Tibial nerve (tissue), 4 donors: Measurements from ENCODE around the gene RUSF1.

Experiments
- CTCF ChIP-seq, 5 experiments: fragments of 200-600 bp in 3 of 5; fragments of 450-650 bp in 2 of 5; sonication (generic) in 3 of 5; IDR thresholded peaks; one replicate each; pipeline ENCODE4 v1.5.1; 2016 to 2019; ENCODE audit warnings: antibody characterized with exemption in 5 of 5, mild to moderate bottlenecking in 3 of 5, moderate library complexity in 2 of 5
- EP300 ChIP-seq, 2 donors: sonication (generic); formaldehyde crosslinking; IDR thresholded peaks; one replicate each; pipeline ENCODE4 v1.6.1; 2017; ENCODE audit warnings: antibody characterized with exemption in 2 of 2, mild to moderate bottlenecking in 1 of 2
- POLR2A ChIP-seq, 2 donors: fragments of 450-650 bp; IDR thresholded peaks; one replicate each; pipeline ENCODE4 v1.6.1; 2017; ENCODE audit warnings: antibody characterized with exemption in 2 of 2, mild to moderate bottlenecking in 2 of 2, moderate library complexity in 2 of 2

- no peak for TF ChIP-seq CTCF (IDR thresholded peaks at IDR 0.05)
- no peak for TF ChIP-seq EP300 (IDR thresholded peaks at IDR 0.05)
- no peak for TF ChIP-seq POLR2A (IDR thresholded peaks at IDR 0.05)
Measured at GRCh38 chr16:31479751-31480150, 28.4 kb downstream of the RUSF1 start.
